ES-I3 (cell line): ENCODE measurements around the gene AKAP9.

Experiments
- H3K36me3 ChIP-seq: 2 replicates; pipeline ENCODE4 v1.6.1; 2013; ENCODE audit warnings: mild to moderate bottlenecking, low read length, control low read depth, moderate library complexity; ENCODE audit not compliant: insufficient read depth
- H3K4me1 ChIP-seq: 2 replicates; pipeline ENCODE4 v1.6.1; 2013; ENCODE audit warnings: mild to moderate bottlenecking, control low read depth, low read length; ENCODE audit not compliant: insufficient read depth
- H3K9ac ChIP-seq: 2 replicates; pipeline ENCODE4 v1.6.1; 2013; ENCODE audit warnings: low read depth, mild to moderate bottlenecking, low read length, moderate library complexity
- H3K9me3 ChIP-seq: 2 replicates; pipeline ENCODE4 v1.6.1; 2013; ENCODE audit warnings: mild to moderate bottlenecking, low read length, moderate library complexity; ENCODE audit not compliant: control insufficient read depth, insufficient read depth

The AKAP9 gene

GRCh38 chr7:92158660-92159575 is 218.3 kb downstream of the AKAP9 start:
- H3K9me3 ChIP-seq = no peaks in the 10 kb centered on the region
- no peak overlapping the region for H3K9ac ChIP-seq
- no peaks in the 10 kb centered on the region for H3K36me3 ChIP-seq
- H3K4me1 ChIP-seq = no peaks in the 10 kb centered on the region
